Neural crest cell (in vitro differentiated cells): ENCODE results near the gene ERH. TPM values are rescaled to one million over a fixed set of nuclear protein-coding genes. Genes with fewer than 3 reads are reported as not detected.
"Not testable (repeated sequence)": the region's sequence is repeated elsewhere in the genome, so short reads cannot be mapped to it uniquely, and the experiment has no call there.

Experiments used
- DNase-seq: peaks from one replicate; pipeline ENCODE4 v3.0.0; 2021; ENCODE audit warnings: low read depth, mixed read lengths, low spot score
- H3K27ac Mint-ChIP-seq: one replicate; pipeline ENCODE4 v1.8.0; 2021; ENCODE audit warnings: mild to moderate bottlenecking, mixed read lengths; ENCODE audit not compliant: unreplicated experiment
- H3K27me3 Mint-ChIP-seq: 2 replicates; pipeline ENCODE4 v1.8.0; 2021; ENCODE audit warnings: low read depth, mild to moderate bottlenecking, mixed read lengths
- H3K36me3 Mint-ChIP-seq: 2 replicates; pipeline ENCODE4 v1.8.0; 2021; ENCODE audit warnings: low read depth, mild to moderate bottlenecking, mixed read lengths
- H3K4me1 Mint-ChIP-seq: 2 replicates; pipeline ENCODE4 v1.8.0; 2021; ENCODE audit warnings: mixed read lengths
- H3K4me3 Mint-ChIP-seq: one replicate; pipeline ENCODE4 v1.8.0; 2021; ENCODE audit warnings: mild to moderate bottlenecking, mixed read lengths
- H3K9me3 Mint-ChIP-seq: 2 replicates; pipeline ENCODE4 v1.8.0; 2021; ENCODE audit warnings: mixed read lengths
- total RNA-seq: library from RNA; stranded (reverse); gene quantifications from 2 replicates; pipeline ENCODE4 v1.2.1, GENCODE V29; 2021
- TF ChIP-seq, protein P1 (sequence below): fragments of 200-600 bp; sonication (generic); conservative IDR thresholded peaks from 2 replicates; pipeline ENCODE4 v1.5.0; 2021; ENCODE audit warnings: antibody characterized with exemption, mild to moderate bottlenecking

ERH gene
- total RNA-seq, 1 donor from 2014 or later: 456 TPM

DNA sequence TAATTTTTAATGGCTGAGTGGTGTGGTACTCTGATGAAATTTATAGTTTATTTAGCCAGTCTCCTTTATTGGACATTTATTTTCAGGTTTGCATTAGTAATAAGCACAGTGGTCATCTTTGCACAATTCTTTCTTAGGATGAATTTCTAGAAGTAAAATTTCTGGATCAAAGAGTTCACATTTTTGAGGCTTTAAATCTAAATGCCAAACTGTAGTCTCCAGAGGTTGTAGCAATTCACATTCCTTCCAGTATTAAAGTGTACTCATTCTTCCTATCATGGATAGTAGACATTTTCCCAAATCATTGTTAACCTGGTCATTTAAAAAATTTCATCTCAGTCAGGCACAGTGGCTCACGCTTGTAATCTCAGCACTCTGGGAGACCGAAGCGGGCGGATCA lies 25.2 kb upstream of the ERH start:
- peaks cover 29% of the 10 kb centered on the region for H3K36me3 Mint-ChIP-seq
- H3K4me1 Mint-ChIP-seq: peaks cover 3% of the 10 kb centered on the region
- no peak overlapping the region for H3K27ac Mint-ChIP-seq
- no peaks in the 10 kb centered on the region for H3K27me3 Mint-ChIP-seq
- no peak overlapping the region for H3K4me3 Mint-ChIP-seq
- TF ChIP-seq, protein P1, sequence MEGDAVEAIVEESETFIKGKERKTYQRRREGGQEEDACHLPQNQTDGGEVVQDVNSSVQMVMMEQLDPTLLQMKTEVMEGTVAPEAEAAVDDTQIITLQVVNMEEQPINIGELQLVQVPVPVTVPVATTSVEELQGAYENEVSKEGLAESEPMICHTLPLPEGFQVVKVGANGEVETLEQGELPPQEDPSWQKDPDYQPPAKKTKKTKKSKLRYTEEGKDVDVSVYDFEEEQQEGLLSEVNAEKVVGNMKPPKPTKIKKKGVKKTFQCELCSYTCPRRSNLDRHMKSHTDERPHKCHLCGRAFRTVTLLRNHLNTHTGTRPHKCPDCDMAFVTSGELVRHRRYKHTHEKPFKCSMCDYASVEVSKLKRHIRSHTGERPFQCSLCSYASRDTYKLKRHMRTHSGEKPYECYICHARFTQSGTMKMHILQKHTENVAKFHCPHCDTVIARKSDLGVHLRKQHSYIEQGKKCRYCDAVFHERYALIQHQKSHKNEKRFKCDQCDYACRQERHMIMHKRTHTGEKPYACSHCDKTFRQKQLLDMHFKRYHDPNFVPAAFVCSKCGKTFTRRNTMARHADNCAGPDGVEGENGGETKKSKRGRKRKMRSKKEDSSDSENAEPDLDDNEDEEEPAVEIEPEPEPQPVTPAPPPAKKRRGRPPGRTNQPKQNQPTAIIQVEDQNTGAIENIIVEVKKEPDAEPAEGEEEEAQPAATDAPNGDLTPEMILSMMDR: no peak
- DNase-seq: no peak
- H3K9me3 Mint-ChIP-seq: peaks cover 5% of the 10 kb centered on the region

DNA sequence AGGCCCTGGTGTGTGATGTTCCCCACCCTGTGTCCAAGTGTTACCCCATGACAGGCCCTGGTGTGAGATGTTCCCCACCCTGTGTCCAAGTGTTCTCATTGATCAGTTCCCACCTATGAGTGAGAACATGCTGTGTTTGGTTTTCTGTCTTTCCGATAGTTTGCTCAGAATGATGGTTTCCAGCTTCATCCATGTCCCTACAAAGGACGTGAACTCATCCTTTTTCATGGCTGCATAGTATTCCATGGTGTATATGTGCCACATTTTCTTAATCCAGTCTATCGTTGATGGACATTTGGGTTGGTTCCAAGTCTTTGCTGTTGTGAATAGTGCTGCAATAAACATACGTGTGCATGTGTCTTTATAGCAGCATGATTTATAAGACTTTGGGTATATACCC lies 18.0 kb upstream of the ERH start:
- not testable (repeated sequence) for H3K4me3 Mint-ChIP-seq, DNase-seq, H3K27ac Mint-ChIP-seq, H3K27me3 Mint-ChIP-seq, H3K9me3 Mint-ChIP-seq, H3K4me1 Mint-ChIP-seq
- H3K36me3 Mint-ChIP-seq: peaks cover 34% of the 10 kb centered on the region

DNA sequence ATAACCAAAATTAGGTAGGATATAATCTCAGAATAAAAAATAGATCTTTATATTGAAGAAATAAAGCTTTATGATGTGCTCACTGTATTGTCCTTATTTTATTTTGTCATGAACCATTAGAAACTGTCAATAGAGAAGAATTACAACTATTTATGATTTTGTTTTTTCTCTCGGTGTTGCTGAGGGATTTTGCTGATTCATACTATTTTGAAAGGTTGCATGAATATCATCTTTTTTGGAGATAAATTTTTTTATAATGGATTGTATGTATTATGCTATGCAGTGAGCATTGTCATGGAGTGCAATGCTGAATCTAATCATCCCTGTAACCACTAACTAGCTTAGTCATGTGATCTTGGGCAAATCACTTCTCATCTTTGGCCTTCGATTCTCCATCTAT lies 15.4 kb upstream of the ERH start:
- no peak overlapping the region for H3K27ac Mint-ChIP-seq
- H3K27me3 Mint-ChIP-seq: no peaks in the 10 kb centered on the region
- DNase-seq: no peak
- H3K9me3 Mint-ChIP-seq: peaks cover 5% of the 10 kb centered on the region
- H3K36me3 Mint-ChIP-seq: peaks cover 20% of the 10 kb centered on the region
- TF ChIP-seq, protein P1: no peak
- H3K4me1 Mint-ChIP-seq: no peaks in the 10 kb centered on the region
- no peak overlapping the region for H3K4me3 Mint-ChIP-seq

DNA sequence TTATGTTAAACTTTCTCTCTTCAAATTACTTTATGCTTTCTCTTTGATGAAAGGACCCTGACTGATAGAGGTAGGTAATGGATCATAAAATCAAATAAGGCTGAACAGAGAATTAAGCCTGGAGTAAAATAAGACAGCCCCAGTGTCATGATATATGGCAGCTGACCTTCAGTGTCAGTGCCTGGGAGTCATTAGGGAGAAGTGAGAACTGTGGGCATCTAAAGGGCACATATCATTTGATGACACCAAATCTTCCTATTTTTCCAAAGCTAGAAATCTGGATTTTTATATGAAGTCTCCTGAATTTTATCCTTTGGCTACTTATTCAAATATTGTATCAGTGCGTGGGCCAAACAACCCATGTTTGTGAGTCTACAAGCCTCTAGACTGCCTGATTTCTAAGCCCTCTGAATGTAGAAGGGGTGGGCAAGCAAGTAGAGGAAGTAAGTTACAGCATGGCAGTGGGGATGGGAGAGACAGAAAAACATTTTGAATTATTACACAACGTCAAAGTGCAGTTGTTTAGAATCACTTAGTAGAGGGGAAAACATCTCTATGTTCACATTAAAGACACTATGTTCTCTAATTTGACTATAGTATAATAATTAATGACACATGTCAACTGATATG lies 10.3 kb upstream of the ERH start:
- Mint-ChIP-seq H3K9me3 (no peaks in the 10 kb centered on the region), H3K36me3 (no peaks in the 10 kb centered on the region), H3K27ac (no peak overlapping the region), H3K4me3 (no peak overlapping the region), H3K27me3 (no peaks in the 10 kb centered on the region), H3K4me1 (no peaks in the 10 kb centered on the region)
- DNase-seq: no peak
- TF ChIP-seq, protein P1: no peak

DNA sequence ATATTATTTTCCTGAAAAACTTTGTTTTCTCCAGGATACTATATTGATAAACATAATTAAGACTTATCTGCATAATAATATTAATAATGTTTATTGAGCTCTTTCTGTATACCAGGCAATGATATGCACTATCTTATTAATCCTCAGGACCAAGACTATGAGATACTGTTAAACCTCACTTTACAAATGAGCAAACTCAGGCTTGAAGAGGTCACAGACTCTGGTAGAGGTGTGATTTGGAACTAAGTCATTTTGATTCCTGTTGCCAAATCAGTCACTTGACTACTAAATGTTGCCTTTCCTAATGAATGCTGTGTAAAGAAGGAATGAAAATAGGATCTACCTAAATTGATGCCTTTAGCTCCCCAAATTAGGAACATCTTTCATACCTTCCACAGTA lies 7.7 kb upstream of the ERH start:
- Mint-ChIP-seq H3K9me3 (no peaks in the 10 kb centered on the region), H3K27me3 (no peaks in the 10 kb centered on the region)
- TF ChIP-seq, protein P1: no peak

DNA sequence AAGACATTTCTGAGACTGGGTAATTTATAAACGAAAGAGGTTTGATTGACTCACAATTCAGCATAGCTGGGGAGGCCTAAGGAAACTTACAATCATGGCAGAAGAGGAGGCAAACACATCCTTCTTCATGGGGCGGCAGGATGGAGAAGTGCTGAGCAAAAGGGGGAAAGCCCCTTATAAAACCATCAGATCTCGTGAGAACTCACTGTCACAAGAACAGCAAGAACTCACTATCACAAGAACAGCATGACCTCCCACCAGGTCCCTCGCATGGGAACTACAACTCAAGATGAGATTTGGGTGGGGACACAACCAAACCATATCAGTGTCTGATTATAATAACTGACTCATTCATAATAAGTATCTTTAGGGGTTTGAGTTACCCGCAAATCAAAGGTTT lies 6.8 kb upstream of the ERH start:
- Mint-ChIP-seq H3K9me3 (no peaks in the 10 kb centered on the region), H3K4me3 (no peak overlapping the region), H3K27ac (no peak overlapping the region), H3K4me1 (peaks cover 23% of the 10 kb centered on the region), H3K36me3 (no peaks in the 10 kb centered on the region), H3K27me3 (no peaks in the 10 kb centered on the region)
- TF ChIP-seq, protein P1: no peak
- no peak for DNase-seq

More for the DNA sequence above, 7.7 kb upstream of the ERH start:
- H3K4me1 Mint-ChIP-seq: peaks cover 14% of the 10 kb centered on the region
- H3K36me3 Mint-ChIP-seq: no peaks in the 10 kb centered on the region
- H3K27ac Mint-ChIP-seq: no peak overlapping the region
- no peak for DNase-seq
- H3K4me3 Mint-ChIP-seq: no peak overlapping the region
